GM08714 (cell line): ENCODE measurements around the gene TYW3.

Experiments used
- H3K4me3 ChIP-seq: fragments of 200-500 bp; sonication (Bioruptor generic); 2 replicates; pipeline ENCODE4 v1.5.1; 2014; ENCODE audit warnings: mild to moderate bottlenecking, low read length, inconsistent platforms
- ZNF274 ChIP-seq: IDR thresholded peaks from 2 replicates; pipeline ENCODE4 v1.6.1; 2012; ENCODE audit warnings: mild to moderate bottlenecking, low read depth, low read length

TYW3 gene

DNA sequence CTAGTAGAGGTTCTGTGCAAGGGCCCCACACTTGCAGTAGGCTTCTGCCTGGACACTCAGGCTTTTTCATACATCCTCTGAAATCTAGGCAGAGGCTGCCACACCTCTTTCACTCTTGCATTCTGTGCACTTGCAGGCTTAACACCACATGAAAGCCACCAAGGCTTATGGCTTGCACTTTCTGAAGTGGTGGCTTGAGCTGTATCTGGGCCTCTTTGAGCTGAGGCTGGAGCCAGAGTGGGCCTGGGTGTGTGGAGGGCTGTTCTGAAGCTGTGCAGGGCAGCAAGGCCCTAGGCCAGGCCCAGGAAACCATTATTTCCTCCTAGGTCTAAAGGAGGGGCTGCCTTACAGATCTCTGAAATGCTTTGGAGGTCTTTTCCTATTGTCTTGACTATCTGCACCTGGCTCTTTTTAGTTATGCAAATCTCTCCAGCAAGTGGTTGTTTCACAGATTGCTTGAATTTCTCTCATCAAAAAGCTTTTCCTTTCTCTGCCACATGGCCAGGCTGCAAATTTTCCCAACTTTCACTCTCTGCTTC lies 66.2 kb downstream of the TYW3 start:
- TF ChIP-seq ZNF274: no peak
- no peak overlapping the region for H3K4me3 ChIP-seq

DNA sequence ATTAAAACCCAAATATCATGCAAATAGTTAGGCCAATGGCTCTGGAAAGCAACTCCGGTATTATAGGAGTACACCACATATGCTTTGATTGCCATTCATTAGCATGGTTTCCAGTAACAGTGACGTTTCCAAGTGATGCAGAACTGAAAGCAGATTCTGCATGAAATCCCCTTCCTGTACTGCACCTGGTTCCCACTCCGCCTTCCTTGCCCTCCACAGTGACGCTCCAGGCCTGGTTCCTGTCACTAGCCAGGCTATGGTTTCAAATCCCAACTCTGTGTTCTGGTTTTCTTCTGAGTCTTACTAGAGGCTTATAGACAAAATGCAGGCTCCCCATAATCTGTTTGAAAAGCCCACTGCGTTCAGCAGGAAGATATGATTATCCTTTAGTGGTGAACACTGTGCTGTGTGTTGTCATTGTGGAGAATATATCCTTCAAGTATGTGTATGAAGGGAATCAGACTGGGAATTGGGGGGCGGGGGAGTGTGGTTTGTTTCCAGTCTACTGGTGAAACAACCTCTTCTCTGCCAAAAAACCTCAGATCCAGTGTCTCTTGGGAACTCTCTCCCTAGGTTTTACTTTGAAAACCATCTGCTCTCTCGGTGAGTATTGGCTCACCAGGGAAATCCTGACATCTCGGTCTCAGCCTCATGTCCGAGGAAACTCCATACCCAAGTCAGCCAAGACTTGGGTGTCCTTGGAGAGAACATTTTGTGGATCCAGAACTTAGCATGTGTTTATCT lies 78.7 kb downstream of the TYW3 start:
- no peak for TF ChIP-seq ZNF274
- no peak overlapping the region for H3K4me3 ChIP-seq

DNA sequence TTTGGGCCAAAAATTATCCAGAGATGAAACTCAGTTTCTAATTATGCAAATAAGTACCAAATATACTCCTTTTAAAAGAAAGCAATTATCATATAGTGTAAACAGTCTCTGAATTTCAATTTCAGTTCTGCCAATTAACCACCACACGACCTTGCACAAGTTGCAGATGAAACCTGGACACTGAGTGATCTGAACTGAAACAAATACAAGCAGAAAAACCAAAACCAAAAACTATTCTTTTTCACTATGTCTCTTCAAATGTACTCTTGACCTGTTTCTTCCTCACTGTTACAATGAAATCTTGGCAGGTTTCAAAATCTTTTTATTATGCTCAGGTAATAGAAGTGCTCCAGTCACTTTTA lies 79.2 kb downstream of the TYW3 start:
- H3K4me3 ChIP-seq: no peak overlapping the region
- TF ChIP-seq ZNF274: no peak
